Large intestine (tissue), 3 donors: ENCODE measurements around the gene RFX1. TPM values are rescaled to one million over a fixed set of nuclear protein-coding genes. Genes with fewer than 3 reads are reported as not detected.
"Not testable (repeated sequence)": the region's sequence is repeated elsewhere in the genome, so short reads cannot be mapped to it uniquely, and the experiment has no call there.

Experiments
- DNase-seq, 2 donors: peaks; one replicate each; pipeline versions ENCODE4 v3.0.0 to v3.0.0-alpha.2; 2013
- H3K27ac ChIP-seq: one replicate; pipeline ENCODE4 v1.5.1; 2013; ENCODE audit warnings: low read length
- H3K27me3 ChIP-seq: 2 replicates; pipeline ENCODE4 v1.6.1; 2013; ENCODE audit warnings: low read length; ENCODE audit not compliant: control insufficient read depth, insufficient read depth
- H3K36me3 ChIP-seq: 2 replicates; pipeline ENCODE4 v1.6.1; 2013; ENCODE audit warnings: low read length; ENCODE audit not compliant: control insufficient read depth, insufficient read depth
- H3K4me1 ChIP-seq: one replicate; pipeline ENCODE4 v1.6.1; 2013; ENCODE audit warnings: low read length; ENCODE audit not compliant: control insufficient read depth, insufficient read depth
- H3K4me3 ChIP-seq: one replicate; pipeline ENCODE4 v1.5.1; 2013; ENCODE audit warnings: low read length
- H3K9me3 ChIP-seq: one replicate; pipeline ENCODE4 v1.6.1; 2013; ENCODE audit warnings: mild to moderate bottlenecking, low read depth, low read length, moderate library complexity; ENCODE audit not compliant: control insufficient read depth
- WGBS: methylation state at CpG from one replicate; pipeline ENCODE4 v1.1.5; 2013; ENCODE audit warnings: low lambda C conversion rate; ENCODE audit not compliant: insufficient coverage; 5-methylcytosine and 5-hydroxymethylcytosine counted together
- polyA plus RNA-seq: library from polyadenylated mRNA; unstranded; fragments of 120-200 nt; gene quantifications from one replicate; pipeline ENCODE4 v1.2.1, GENCODE V29; 2013

RFX1 gene
- polyA plus RNA-seq, 1 donor, result 17.1 TPM

- H3K4me3 ChIP-seq, result no peak overlapping the region
- no peaks in the 10 kb centered on the region for H3K4me1 ChIP-seq
- no peak overlapping the region for H3K27ac ChIP-seq
- peaks cover 4% of the 10 kb centered on the region for H3K9me3 ChIP-seq
- peaks cover 5% of the 10 kb centered on the region for H3K36me3 ChIP-seq
- no peak for DNase-seq
- WGBS, result no CpG with 5 or more reads among the region's 8 CpGs
- H3K27me3 ChIP-seq, result no peaks in the 10 kb centered on the region
Measured at GRCh38 chr19:14048443-14049153, 42.5 kb upstream of the RFX1 start.

- WGBS, result no CpG with 5 or more reads among the region's 10 CpGs
- not testable (repeated sequence) for H3K36me3 ChIP-seq, H3K27me3 ChIP-seq, DNase-seq, H3K4me1 ChIP-seq, H3K9me3 ChIP-seq, H3K27ac ChIP-seq, H3K4me3 ChIP-seq
Measured at GRCh38 chr19:14047866-14048265, 41.7 kb upstream of the RFX1 start.

- H3K36me3 ChIP-seq, H3K27me3 ChIP-seq, H3K9me3 ChIP-seq, H3K4me1 ChIP-seq, H3K4me3 ChIP-seq, H3K27ac ChIP-seq: not testable (repeated sequence)
- WGBS, result no CpG with 5 or more reads among the region's 19 CpGs
- peak in 1 of 2 donors; percentile 52 for DNase-seq
Measured at GRCh38 chr19:14042659-14043608, 36.8 kb upstream of the RFX1 start.

GRCh38 chr19:14039181-14039580 is 33.1 kb upstream of the RFX1 start:
- WGBS, result no CpG with 5 or more reads among the region's 7 CpGs

GRCh38 chr19:14035706-14036105 is 29.6 kb upstream of the RFX1 start:
- H3K36me3 ChIP-seq, result no peaks in the 10 kb centered on the region
- H3K27ac ChIP-seq, result no peak overlapping the region
- 100% methylated on average over 3 of the region's 7 CpGs for whole genome bisulfite sequencing
- peaks cover 3% of the 10 kb centered on the region for H3K4me1 ChIP-seq
- H3K27me3 ChIP-seq, result peaks cover 5% of the 10 kb centered on the region
- no peak for DNase-seq
- no peak overlapping the region for H3K4me3 ChIP-seq
- H3K9me3 ChIP-seq, result no peaks in the 10 kb centered on the region

More at GRCh38 chr19:14039181-14039580, 33.1 kb upstream of the RFX1 start:
- Histone ChIP-seq H3K9me3 (no peaks in the 10 kb centered on the region), H3K27me3 (no peaks in the 10 kb centered on the region), H3K36me3 (no peaks in the 10 kb centered on the region), H3K4me1 (no peaks in the 10 kb centered on the region), H3K4me3 (no peak overlapping the region), H3K27ac (no peak overlapping the region)
- DNase-seq, result no peak

GRCh38 chr19:14035159-14035558 is 29.0 kb upstream of the RFX1 start:
- not testable (repeated sequence) for H3K4me1 ChIP-seq, H3K9me3 ChIP-seq, H3K4me3 ChIP-seq, DNase-seq, H3K27me3 ChIP-seq, H3K27ac ChIP-seq, H3K36me3 ChIP-seq
- no CpG with 5 or more reads among the region's 12 CpGs for WGBS

- Histone ChIP-seq H3K4me1 (peaks cover 3% of the 10 kb centered on the region), H3K36me3 (no peaks in the 10 kb centered on the region), H3K27ac (no peak overlapping the region), H3K27me3 (peaks cover 5% of the 10 kb centered on the region), H3K4me3 (no peak overlapping the region), H3K9me3 (no peaks in the 10 kb centered on the region)
- WGBS, result 100% methylated on average over 1 of the region's 2 CpGs
- DNase-seq, result no peak
Measured at GRCh38 chr19:14033946-14034345, 27.8 kb upstream of the RFX1 start.

GRCh38 chr19:14031719-14032480 is 25.8 kb upstream of the RFX1 start, which contains the start of gene IL27RA:
Gene IL27RA, plus strand, starts transcription at chr19:14031762. Its CDS starts 111 bp downstream, at chr19:14031873.
- peaks cover 13% of the 10 kb centered on the region for H3K27me3 ChIP-seq
- no peaks in the 10 kb centered on the region for H3K9me3 ChIP-seq
- no CpG with 5 or more reads among the region's 63 CpGs for WGBS
- no peak within 1 kb of the TSS for H3K27ac ChIP-seq
- H3K4me1 ChIP-seq, result peaks cover 3% of the 10 kb centered on the region
- peak; percentile 56 to 80 for DNase-seq
- H3K36me3 ChIP-seq, result no peaks in the 10 kb centered on the region
- H3K4me3 ChIP-seq, result peak within 1 kb of the TSS; percentile 70

- DNase-seq, result no peak
- 0% methylated on average over 2 of the region's 20 CpGs for WGBS
- Histone ChIP-seq H3K9me3 (no peaks in the 10 kb centered on the region), H3K27ac (no peak overlapping the region), H3K27me3 (peaks cover 13% of the 10 kb centered on the region), H3K4me3 (peak overlapping the region; percentile 70), H3K36me3 (no peaks in the 10 kb centered on the region), H3K4me1 (peaks cover 3% of the 10 kb centered on the region)
Measured at GRCh38 chr19:14030997-14031718, 25.0 kb upstream of the RFX1 start.
